Cardiac ventricle fibroblast (primary cell): ENCODE measurements around the gene HUNK. TPM values are rescaled to one million over a fixed set of nuclear protein-coding genes. Genes with fewer than 3 reads are reported as not detected.

Source experiments
- total RNA-seq: library from RNA; depleted of rRNA; stranded (reverse); fragments of >200 nt; gene quantifications from 2 replicates; pipeline ENCODE4 v1.2.3, GENCODE V29; 2015

Gene HUNK
- total RNA-seq = under 0.01 TPM in 1 of 2 replicates, not detected in the other

GRCh38 chr21:31872452-31873274, at the start of gene HUNK:
Gene HUNK, plus strand, starts transcription at chr21:31873020. Its CDS starts 655 bp downstream, at chr21:31873675.

Other genes with a start within 250 kb of the HUNK start
- 213 and 231 TPM in 2 replicates for gene SOD1, start 213.3 kb upstream of the HUNK start, total RNA-seq
- gene SCAF4, start 140.9 kb upstream of the HUNK start, total RNA-seq = 7.3 and 9.2 TPM in 2 replicates